ENCODE results near the gene CDKL2. TPM values are rescaled to one million over a fixed set of nuclear protein-coding genes. Genes with fewer than 3 reads are reported as not detected.

Gene CDKL2
- total RNA-seq, 1 experiment from 2014 or later = 5.7 TPM

GRCh38 chr4:75593393-75593792 lies 36.9 kb downstream of the CDKL2 start:
- BruUV-seq (replicated peaks) = no TSS peak
- TF ChIP-seq POLR2AphosphoS5 (IDR thresholded peaks at IDR 0.05; ENCODE audit: low read depth, low read length) = no peak
- no peak for TF ChIP-seq REST (IDR thresholded peaks at IDR 0.05; ENCODE audit: insufficient read depth in 1 of 2, low read depth in 2 of 2, low read length in 1 of 2)
- no peak for TF ChIP-seq TCF7L2 (IDR thresholded peaks at IDR 0.05; ENCODE audit: low read depth, low read length)
- POLR2A ChIA-PET = interaction anchor here (0.5 kb wide), 1 partner anchor 13 kb away, joined by 9 read pairs; no protein-coding TSS in a partner anchor
- Histone ChIP-seq H3K4me1 (ENCODE audit: control insufficient read depth, insufficient read depth, low read length) (no peaks in the 10 kb centered on the region), H3K36me3 (ENCODE audit: control insufficient read depth, insufficient read depth, low read length) (no peaks in the 10 kb centered on the region; the same call in 1 of the 2 replicates), H3K9me3 (ENCODE audit: control insufficient read depth, insufficient read depth, low read depth, low read length) (no peaks in the 10 kb centered on the region), H3K27me3 (ENCODE audit: control insufficient read depth, insufficient read depth, low read length) (no peaks in the 10 kb centered on the region), H3K4me3 (ENCODE audit: low read depth in 2 of 2, low read length in 2 of 2) (no peak overlapping the region), H3K27ac (ENCODE audit: low read length) (no peak overlapping the region)
- DNase-seq (ENCODE audit: low read depth, low spot score) (no peak), ATAC-seq (no peak)
- in situ Hi-C loops (cut with HindIII; ENCODE audit: low pct_unique_long_range_greater_than_20kb, low sequenced_read_pairs) = no loop called here
- CTCF ChIA-PET = no interaction called here
- intact Hi-C loops (cut with micrococcal nuclease; ENCODE audit: unreplicated experiment) = no loop called here

GRCh38 chr4:75584067-75584466 lies 46.3 kb downstream of the CDKL2 start:
- Histone ChIP-seq H3K27ac (ENCODE audit: low read length) (no peak overlapping the region), H3K4me1 (ENCODE audit: control insufficient read depth, insufficient read depth, low read length) (no peaks in the 10 kb centered on the region), H3K27me3 (ENCODE audit: control insufficient read depth, insufficient read depth, low read length) (no peaks in the 10 kb centered on the region), H3K4me3 (ENCODE audit: low read depth in 2 of 2, low read length in 2 of 2) (no peak overlapping the region), H3K9me3 (ENCODE audit: control insufficient read depth, insufficient read depth, low read depth, low read length) (no peaks in the 10 kb centered on the region), H3K36me3 (ENCODE audit: control insufficient read depth, insufficient read depth, low read length) (no peaks in the 10 kb centered on the region)
- ATAC-seq (no peak), DNase-seq (ENCODE audit: low read depth, low spot score) (no peak)
- in situ Hi-C loops (cut with HindIII; ENCODE audit: low pct_unique_long_range_greater_than_20kb, low sequenced_read_pairs) (no loop called here), intact Hi-C loops (cut with micrococcal nuclease; ENCODE audit: unreplicated experiment) (no loop called here)
- ChIA-PET POLR2A (no interaction called here), CTCF (no interaction called here)
- no peak for TF ChIP-seq CTCF (IDR thresholded peaks at IDR 0.05)
- TF ChIP-seq POLR2AphosphoS5 (IDR thresholded peaks at IDR 0.05; ENCODE audit: low read depth, low read length) = no peak
- no peak for TF ChIP-seq TCF7L2 (IDR thresholded peaks at IDR 0.05; ENCODE audit: low read depth, low read length)
- TF ChIP-seq SIN3A (IDR thresholded peaks at IDR 0.05; ENCODE audit: borderline replicate concordance, insufficient read depth, low read depth, low read length) = no peak
- no peak for TF ChIP-seq REST (IDR thresholded peaks at IDR 0.05; ENCODE audit: insufficient read depth in 1 of 2, low read depth in 2 of 2, low read length in 1 of 2)
- no TSS peak for BruUV-seq (replicated peaks)
